GM19328 (cell line): ENCODE measurements around the gene PSMD4.
A peak's percentile ranks its signal among the peaks of the same experiment; 100 is the strongest.
"Not testable (repeated sequence)": the region's sequence is repeated elsewhere in the genome, so short reads cannot be mapped to it uniquely, and the experiment has no call there.

Source experiments
- ATAC-seq: cut with Tn5 transposase; IDR thresholded peaks from one replicate; pipeline ENCODE4 v1.9.1; 2021; ENCODE audit warnings: mild to moderate bottlenecking, moderate library complexity; ENCODE audit not compliant: unreplicated experiment

Gene PSMD4

DNA sequence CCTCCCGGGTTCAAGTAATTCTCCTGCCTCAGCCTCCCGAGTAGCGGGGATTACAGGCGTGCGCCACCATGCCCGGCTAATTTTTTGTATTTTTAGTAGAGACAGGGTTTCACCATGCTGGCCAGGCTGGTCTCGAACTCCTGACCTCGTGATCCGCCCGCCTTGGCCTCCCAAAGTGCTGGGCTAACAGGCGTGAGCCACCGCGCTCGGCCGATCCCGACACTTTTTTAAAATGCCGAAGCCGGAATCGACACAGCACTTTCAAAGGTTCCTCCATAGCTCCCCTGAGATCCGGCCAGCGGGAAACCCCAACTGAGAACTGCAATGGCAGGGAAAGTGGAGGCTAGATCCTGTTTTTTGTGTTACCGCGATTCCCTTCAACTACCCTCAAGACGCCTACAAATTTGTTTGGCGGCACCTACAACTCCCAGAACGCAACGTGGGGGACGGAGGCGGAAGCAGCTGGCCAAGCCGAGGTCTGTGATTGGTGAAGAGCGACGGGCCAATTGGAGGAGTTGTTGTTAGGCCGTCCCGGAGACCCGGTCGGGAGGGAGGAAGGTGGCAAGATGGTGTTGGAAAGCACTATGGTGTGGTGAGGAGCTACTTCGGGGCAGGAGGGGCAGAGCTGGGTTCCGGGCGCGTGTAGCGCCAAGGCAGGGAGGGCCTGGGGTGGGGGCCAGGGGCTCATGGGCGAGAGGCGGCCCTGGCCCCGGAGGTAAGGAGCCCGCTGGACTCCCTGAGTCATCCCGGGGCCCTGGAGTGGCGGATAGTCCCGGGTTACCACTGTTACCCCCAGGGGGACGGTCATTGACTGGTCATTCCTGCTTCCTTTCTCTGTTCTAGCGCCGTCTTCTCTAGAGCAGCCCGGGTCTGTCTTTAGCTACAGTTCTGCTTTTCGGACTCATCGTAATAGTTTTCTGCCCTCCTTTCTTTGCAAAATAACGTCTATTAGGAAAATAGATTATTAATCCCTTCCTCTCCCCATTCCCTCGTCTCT, at the start of gene PSMD4:
Gene PSMD4 (plus strand): TSS at position 518 of the 997 bp plus-strand sequence. CDS start 49 bp downstream, at position 567.
- ATAC-seq, result peak; percentile 91

- ATAC-seq, result not testable (repeated sequence)
Measured at GRCh38 chr1:151205381-151205965, 49.1 kb upstream of the PSMD4 start.

- no peak for ATAC-seq
Measured at GRCh38 chr1:151210830-151211229, 43.7 kb upstream of the PSMD4 start.

DNA sequence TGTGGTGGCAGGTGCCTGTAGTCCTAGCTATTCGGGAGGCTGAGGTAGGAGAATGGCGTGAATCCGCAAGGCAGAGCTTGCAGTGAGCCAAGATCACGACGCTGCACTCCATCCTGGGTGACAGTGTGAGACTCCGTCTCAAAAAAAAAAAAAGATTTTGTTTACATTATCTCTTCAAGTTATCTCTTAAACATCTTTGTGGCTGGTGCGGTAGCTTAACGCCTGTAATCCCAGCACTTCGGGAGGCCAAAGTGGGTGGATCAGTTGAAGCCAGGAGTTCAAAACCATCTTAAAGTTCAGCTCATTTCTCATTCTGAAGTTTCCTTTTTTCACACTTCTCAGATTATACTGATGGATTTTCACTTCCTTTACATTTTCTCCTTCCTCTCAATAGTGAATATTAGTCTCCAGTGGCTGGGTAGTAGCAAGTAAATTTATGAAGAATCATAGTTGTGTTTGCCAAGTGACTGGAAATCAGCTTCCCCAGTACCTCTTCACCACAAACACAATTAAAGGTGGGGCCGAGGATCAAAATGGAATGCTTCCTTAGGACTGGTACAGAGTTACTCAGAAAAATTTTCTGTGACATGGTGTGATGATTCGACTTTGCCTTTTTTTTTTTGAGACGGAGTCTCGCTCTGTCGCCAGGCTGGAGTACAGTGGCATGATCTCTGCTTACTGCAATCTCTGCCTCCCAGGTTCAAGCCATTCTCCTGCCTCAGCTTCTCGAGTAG, 42.4 kb upstream of the PSMD4 start:
- ATAC-seq, result no peak

- ATAC-seq, result no peak
Measured at GRCh38 chr1:151213560-151213959, 41.0 kb upstream of the PSMD4 start.

DNA sequence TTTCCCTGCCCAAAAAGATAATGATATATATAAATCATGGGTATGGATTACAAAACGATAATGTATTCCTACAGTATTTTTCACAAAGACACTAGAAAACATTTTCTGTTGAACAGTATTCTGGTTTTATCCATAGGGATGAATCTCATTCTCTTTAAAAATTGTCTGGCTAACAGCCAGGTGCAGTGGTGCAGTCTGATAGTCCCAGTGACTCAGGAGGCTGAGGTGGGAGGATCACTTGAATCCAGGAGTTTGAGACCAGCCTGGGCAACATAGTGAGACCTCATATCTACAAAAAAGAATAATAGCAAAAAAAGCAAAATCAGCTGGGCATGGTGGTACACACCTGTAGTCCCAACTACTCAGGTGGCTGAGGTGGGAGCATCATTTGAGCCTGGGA, 32.9 kb upstream of the PSMD4 start:
- ATAC-seq, result no peak

DNA sequence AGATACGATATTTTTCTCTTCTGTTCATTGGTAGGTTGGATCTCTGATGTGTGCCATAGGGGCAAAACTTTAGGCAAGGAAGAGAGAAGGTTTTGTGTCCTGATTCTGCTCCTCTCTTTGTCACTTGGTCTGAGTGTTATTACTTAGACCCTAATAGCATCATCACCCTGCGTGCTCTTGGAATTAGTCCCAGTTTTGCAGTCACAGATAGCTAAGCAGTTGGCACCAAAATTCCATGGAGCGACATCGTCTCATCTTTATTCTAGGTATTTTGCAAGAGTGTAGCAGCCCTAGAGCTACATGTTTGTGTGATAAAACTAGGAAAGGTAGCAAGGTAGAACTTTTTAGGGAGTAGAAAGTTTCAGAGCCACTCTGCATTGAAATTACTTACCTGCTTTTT, 32.4 kb upstream of the PSMD4 start:
- no peak for ATAC-seq

- no peak for ATAC-seq
Measured at GRCh38 chr1:151235235-151235634, 19.3 kb upstream of the PSMD4 start.

DNA sequence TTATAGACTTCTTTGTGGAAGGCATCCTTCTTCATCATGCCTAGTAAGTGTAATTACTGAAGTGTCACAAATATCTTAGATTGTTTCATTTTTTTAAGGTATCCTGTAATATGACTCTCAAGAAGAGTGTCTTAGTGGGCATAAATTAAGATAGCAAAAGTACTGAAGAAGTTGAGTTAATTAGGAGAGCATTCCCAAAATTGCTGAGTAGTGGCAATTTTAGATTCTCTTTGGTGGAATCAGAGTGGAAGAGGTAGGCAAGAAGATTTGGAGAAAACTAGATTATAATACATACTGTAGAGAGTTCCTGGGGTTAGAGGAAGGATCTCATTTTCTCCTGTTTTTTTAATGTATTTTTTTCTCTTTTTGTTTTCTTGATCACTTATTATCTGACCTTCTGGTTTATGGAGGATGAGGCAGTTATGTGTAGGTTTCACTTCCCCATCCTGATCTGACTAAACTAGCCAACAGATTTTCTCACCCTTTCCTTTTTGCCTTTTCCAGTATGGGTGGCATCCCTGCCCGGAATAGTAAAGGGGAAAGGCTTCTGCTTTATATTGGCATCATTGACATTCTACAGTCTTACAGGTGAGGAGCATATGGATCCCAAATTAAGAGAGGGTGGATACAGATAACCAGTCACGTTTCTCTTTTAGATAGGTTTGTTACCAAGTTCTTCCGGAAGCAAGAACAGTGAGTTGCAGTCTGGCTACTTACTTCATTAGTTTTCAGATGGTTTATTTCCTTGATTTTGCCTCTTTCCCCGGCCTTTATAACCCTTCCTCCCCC, 16.7 kb upstream of the PSMD4 start:
- no peak for ATAC-seq

GRCh38 chr1:151238467-151238739, 16.1 kb upstream of the PSMD4 start:
- no peak for ATAC-seq

DNA sequence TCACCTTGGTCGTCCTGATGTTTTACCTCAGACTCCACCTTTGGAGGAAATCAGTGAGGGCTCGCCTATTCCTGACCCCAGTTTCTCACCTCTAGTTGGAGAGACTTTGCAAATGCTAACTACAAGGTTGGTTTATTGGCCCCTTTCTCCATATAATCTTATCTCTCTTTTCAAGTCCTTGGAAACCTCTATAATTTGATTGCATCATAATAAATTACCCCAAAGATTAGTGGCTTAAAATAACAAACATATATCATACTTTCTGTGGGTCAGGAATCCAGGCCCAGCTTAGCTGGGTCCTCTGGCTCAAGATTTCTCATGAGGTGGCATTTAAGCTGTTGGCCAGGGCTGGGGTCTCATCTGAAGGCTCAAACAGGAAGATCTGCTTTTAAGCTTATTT, 12.1 kb upstream of the PSMD4 start:
- ATAC-seq, result no peak

- ATAC-seq, result no peak
Measured at GRCh38 chr1:151243683-151244216, 10.8 kb upstream of the PSMD4 start.

- ATAC-seq, result no peak
Measured at GRCh38 chr1:151246786-151247185, 7.7 kb upstream of the PSMD4 start.

GRCh38 chr1:151251656-151252470, 2.7 kb upstream of the PSMD4 start:
- no peak for ATAC-seq

- ATAC-seq, result no peak
Measured at GRCh38 chr1:151255381-151255780, 847 bp downstream of the PSMD4 start.

- no peak for ATAC-seq
Measured at GRCh38 chr1:151259351-151259750, 4.8 kb downstream of the PSMD4 start.

GRCh38 chr1:151265446-151266236, 11.1 kb downstream of the PSMD4 start:
- ATAC-seq, result no peak

DNA sequence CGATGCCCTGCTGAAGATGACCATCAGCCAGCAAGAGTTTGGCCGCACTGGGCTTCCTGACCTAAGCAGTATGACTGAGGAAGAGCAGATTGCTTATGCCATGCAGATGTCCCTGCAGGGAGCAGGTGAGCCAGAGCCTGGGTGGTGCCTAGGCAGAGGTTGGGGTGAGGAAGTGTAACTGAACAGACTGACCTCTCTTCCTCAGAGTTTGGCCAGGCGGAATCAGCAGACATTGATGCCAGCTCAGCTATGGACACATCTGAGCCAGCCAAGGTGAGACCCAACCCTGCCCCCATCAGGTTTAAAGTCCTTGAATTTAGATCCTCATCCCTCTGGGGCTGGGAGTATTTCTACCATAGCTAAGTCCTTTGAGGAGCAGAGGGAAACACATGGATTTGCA, 11.8 kb downstream of the PSMD4 start:
- ATAC-seq, result no peak

DNA sequence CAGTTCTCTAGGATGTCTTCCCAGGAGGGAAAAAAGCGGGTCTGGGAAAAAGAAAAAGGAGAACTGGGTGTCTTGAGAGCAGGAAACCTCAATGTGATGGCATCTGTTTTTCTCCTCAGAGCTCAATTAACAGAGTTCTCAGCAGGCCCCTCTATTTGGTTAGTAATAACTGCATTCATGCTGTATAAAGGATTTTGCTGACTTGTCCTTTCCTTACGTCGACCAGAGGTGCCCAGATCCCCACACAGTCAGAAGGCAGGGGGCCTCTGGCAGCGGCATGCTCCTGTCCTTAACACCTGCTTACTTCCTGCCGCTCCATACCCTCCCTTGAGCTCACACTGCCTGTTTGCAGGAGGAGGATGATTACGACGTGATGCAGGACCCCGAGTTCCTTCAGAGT, 12.3 kb downstream of the PSMD4 start:
- no peak for ATAC-seq
